Tibial nerve (tissue), 4 donors: Measurements from ENCODE around the gene STARD10.

Source experiments
- EP300 ChIP-seq, 2 donors: sonication (generic); formaldehyde crosslinking; IDR thresholded peaks; one replicate each; pipeline ENCODE4 v1.6.1; 2017; ENCODE audit warnings: antibody characterized with exemption in 2 of 2, mild to moderate bottlenecking in 1 of 2
- POLR2A ChIP-seq, 2 donors: fragments of 450-650 bp; IDR thresholded peaks; one replicate each; pipeline ENCODE4 v1.6.1; 2017; ENCODE audit warnings: antibody characterized with exemption in 2 of 2, mild to moderate bottlenecking in 2 of 2, moderate library complexity in 2 of 2
- TF ChIP-seq, protein P1 (sequence below), 5 experiments: fragments of 200-600 bp in 3 of 5; fragments of 450-650 bp in 2 of 5; sonication (generic) in 3 of 5; IDR thresholded peaks; one replicate each; pipeline ENCODE4 v1.5.1; 2016 to 2019; ENCODE audit warnings: antibody characterized with exemption in 5 of 5, mild to moderate bottlenecking in 3 of 5, moderate library complexity in 2 of 5

DNA sequence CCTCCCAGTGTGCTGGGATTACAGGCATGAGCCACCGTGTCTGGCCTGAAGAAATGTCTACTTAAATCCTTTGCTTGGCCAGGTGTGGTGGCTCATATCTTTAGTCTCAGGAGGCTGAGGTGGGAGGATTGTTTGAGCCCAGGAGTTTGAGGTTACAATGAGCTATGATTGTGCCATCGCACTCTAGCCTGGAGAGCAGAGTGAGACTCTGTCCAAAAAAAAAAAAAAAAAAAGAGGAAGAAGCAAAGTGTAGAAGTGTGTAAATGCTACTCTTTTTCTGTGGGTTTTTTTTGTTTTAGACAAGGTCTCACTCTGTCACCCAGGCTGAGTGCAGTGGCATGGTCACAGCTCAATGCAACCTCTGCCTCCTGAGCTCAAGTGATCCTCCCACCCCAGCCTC, 13.9 kb upstream of the STARD10 start:
- TF ChIP-seq, protein P1, sequence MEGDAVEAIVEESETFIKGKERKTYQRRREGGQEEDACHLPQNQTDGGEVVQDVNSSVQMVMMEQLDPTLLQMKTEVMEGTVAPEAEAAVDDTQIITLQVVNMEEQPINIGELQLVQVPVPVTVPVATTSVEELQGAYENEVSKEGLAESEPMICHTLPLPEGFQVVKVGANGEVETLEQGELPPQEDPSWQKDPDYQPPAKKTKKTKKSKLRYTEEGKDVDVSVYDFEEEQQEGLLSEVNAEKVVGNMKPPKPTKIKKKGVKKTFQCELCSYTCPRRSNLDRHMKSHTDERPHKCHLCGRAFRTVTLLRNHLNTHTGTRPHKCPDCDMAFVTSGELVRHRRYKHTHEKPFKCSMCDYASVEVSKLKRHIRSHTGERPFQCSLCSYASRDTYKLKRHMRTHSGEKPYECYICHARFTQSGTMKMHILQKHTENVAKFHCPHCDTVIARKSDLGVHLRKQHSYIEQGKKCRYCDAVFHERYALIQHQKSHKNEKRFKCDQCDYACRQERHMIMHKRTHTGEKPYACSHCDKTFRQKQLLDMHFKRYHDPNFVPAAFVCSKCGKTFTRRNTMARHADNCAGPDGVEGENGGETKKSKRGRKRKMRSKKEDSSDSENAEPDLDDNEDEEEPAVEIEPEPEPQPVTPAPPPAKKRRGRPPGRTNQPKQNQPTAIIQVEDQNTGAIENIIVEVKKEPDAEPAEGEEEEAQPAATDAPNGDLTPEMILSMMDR (IDR thresholded peaks at IDR 0.05), result no peak
- TF ChIP-seq POLR2A (IDR thresholded peaks at IDR 0.05) (no peak), EP300 (IDR thresholded peaks at IDR 0.05) (no peak)
